SU-DHL-6 (cell line): ENCODE results near the gene DNAJC18.

Experiments used
- H2AFZ ChIP-seq: fragments of 200-600 bp; sonication (generic); 2 replicates; pipeline ENCODE4 v1.6.1; 2014; ENCODE audit warnings: low read depth, mild to moderate bottlenecking, moderate library complexity, mixed read lengths, antibody characterized with exemption, low read length; ENCODE audit not compliant: severe bottlenecking
- H3F3A ChIP-seq: fragments of 200-600 bp; shearing (Covaris generic); 2 replicates; pipeline ENCODE4 v1.6.0; 2016; ENCODE audit warnings: antibody characterized with exemption, mild to moderate bottlenecking; ENCODE audit not compliant: insufficient read depth
- H3K27ac ChIP-seq: fragments of 200-600 bp; sonication (generic); 2 replicates; pipeline ENCODE4 v1.5.1; 2016; ENCODE audit warnings: low read depth, mild to moderate bottlenecking, low read length, moderate library complexity, mixed read lengths
- H3K27me3 ChIP-seq: fragments of 200-600 bp; sonication (generic), shearing (Covaris generic); 2 replicates; pipeline ENCODE4 v1.6.0; 2014; ENCODE audit warnings: mild to moderate bottlenecking, low read length
- H3K36me3 ChIP-seq: fragments of 200-600 bp; sonication (generic); 2 replicates; pipeline ENCODE4 v1.6.1; 2014; ENCODE audit warnings: mild to moderate bottlenecking, low read length, mixed read lengths
- H3K4me2 ChIP-seq: fragments of 300-600, 200-600 bp; shearing (Covaris generic), sonication (generic); 2 replicates; pipeline ENCODE4 v1.6.0; 2014; ENCODE audit warnings: low read length, low read depth, mild to moderate bottlenecking; ENCODE audit not compliant: poor library complexity, severe bottlenecking
- H3K4me3 ChIP-seq: fragments of 200-600 bp; sonication (generic); 2 replicates; pipeline ENCODE4 v1.5.1; 2014; ENCODE audit warnings: antibody characterized with exemption, low read length, mild to moderate bottlenecking, mixed read lengths; ENCODE audit not compliant: insufficient read depth, poor library complexity, severe bottlenecking
- H3K79me2 ChIP-seq: fragments of 200-600 bp; sonication (generic); 2 replicates; pipeline ENCODE4 v1.6.1; 2014; ENCODE audit warnings: mild to moderate bottlenecking, low read length, moderate library complexity; ENCODE audit not compliant: insufficient read depth
- H3K9ac ChIP-seq: fragments of 200-600 bp; sonication (generic); 2 replicates; pipeline ENCODE4 v1.7.0; 2014; ENCODE audit warnings: mild to moderate bottlenecking, low read length
- H3K9me2 ChIP-seq: fragments of 200-600 bp; sonication (generic); replicated peaks from 2 replicates; pipeline ENCODE4 v1.6.1; 2014; ENCODE audit warnings: low read length; ENCODE audit not compliant: insufficient read depth
- H3K9me3 ChIP-seq: fragments of 200-600 bp; sonication (generic); 2 replicates; pipeline ENCODE4 v1.6.1; 2014; ENCODE audit warnings: low read length, mixed read lengths; ENCODE audit not compliant: insufficient read depth
- H4K20me1 ChIP-seq: fragments of 200-600 bp; sonication (generic); 2 replicates; pipeline ENCODE4 v1.6.1; 2014; ENCODE audit warnings: low read depth, mild to moderate bottlenecking, antibody characterized with exemption, low read length, moderate library complexity, mixed read lengths
- CTCF ChIP-seq: fragments of 200-600 bp; sonication (generic); IDR thresholded peaks from one replicate; pipeline ENCODE4 v1.5.1; 2017; ENCODE audit warnings: antibody characterized with exemption, mild to moderate bottlenecking, low read length, moderate library complexity; ENCODE audit not compliant: insufficient read depth, poor library complexity, severe bottlenecking
- EZH2phosphoT487 ChIP-seq: fragments of 200-600 bp; sonication (generic), shearing (Covaris generic); conservative IDR thresholded peaks from 2 replicates; pipeline ENCODE4 v1.6.1; 2018; ENCODE audit warnings: mild to moderate bottlenecking, antibody characterized with exemption, low read length, moderate library complexity, mixed read lengths

The DNAJC18 gene

GRCh38 chr5:139360384-139360783, 78.9 kb downstream of the DNAJC18 start:
- Histone ChIP-seq H3K79me2 (peaks cover 64% of the 10 kb centered on the region), H4K20me1 (no peaks in the 10 kb centered on the region), H3K9me2 (no peaks in the 10 kb centered on the region)

More at GRCh38 chr5:139360384-139360783, 78.9 kb downstream of the DNAJC18 start:
- Histone ChIP-seq H3K27ac (no peak overlapping the region), H2AFZ (no peak overlapping the region), H3K9me3 (no peaks in the 10 kb centered on the region), H3K4me3 (no peak overlapping the region), H3F3A (0 out of 2 replicates have a peak, but pooled peaks cover 7% of the 10 kb centered on the region), H3K9ac (no peak overlapping the region), H3K4me2 (no peak overlapping the region), H3K27me3 (no peaks in the 10 kb centered on the region), H3K36me3 (peaks cover 9% of the 10 kb centered on the region; the same call in 1 of the 2 replicates)
- TF ChIP-seq EZH2phosphoT487 (no peak), CTCF (no peak)
